Panc1 (cell line): Measurements from ENCODE around the gene LGALS12.
"Not testable (repeated sequence)": the region's sequence is repeated elsewhere in the genome, so short reads cannot be mapped to it uniquely, and the experiment has no call there.

Experiments used
- CTCF ChIP-seq: fragments of 450-650 bp; IDR thresholded peaks from 2 replicates; pipeline ENCODE4 v1.5.1; 2017; ENCODE audit warnings: mild to moderate bottlenecking
- POLR2AphosphoS5 ChIP-seq: IDR thresholded peaks from 2 replicates; pipeline ENCODE4 v1.6.1; 2012; ENCODE audit warnings: mild to moderate bottlenecking, low read depth, low read length, moderate library complexity
- SIN3A ChIP-seq: IDR thresholded peaks from 2 replicates; pipeline ENCODE4 v1.6.1; 2012; ENCODE audit warnings: low read depth, mild to moderate bottlenecking, low read length, moderate library complexity, borderline replicate concordance; ENCODE audit not compliant: insufficient read depth

GRCh38 chr11:63531074-63531792 lies 25.3 kb downstream of the LGALS12 start:
- not testable (repeated sequence) for TF ChIP-seq CTCF, SIN3A, POLR2AphosphoS5
